ENCODE measurements around the gene PIP4K2B. TPM values are rescaled to one million over a fixed set of nuclear protein-coding genes. Genes with fewer than 3 reads are reported as not detected.

PIP4K2B gene
- total and polyA plus RNA-seq, 9 of the 15 experiments (the other 6 are each of a cell fraction or from before 2014, with no cell fraction given) = 3.7 to 29.9 (median 23.0) TPM

- no peak for FAIRE-seq
- no peak overlapping the region for H2AFZ ChIP-seq (ENCODE audit: low read depth, low read length)
These were observed 2.8 kb downstream of the PIP4K2B start for GRCh38 chr17:38796451-38797157.

DNA sequence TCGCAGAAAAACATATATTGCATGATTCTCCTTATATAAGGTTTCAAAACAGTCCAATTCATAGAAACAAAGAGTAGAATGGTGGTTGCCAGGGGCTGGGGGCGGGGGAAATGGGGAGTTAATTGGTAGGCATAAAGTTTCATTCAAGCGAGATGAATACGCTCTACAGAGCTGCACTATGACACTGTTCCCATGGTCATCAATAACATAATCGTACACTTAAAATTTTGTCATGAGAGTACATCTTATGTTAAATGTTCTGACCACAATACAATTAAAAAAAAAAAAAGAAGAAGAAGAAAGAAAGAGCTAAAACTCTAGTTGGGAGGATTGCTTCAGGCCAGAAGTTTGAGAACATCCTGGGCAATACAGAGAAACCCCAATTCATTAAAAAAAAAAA, 5.1 kb downstream of the PIP4K2B start:
- Histone ChIP-seq H3K27ac (ENCODE audit: extremely low read depth, low read depth, low read length) (no peak overlapping the region), H3K4me2 (ENCODE audit: insufficient read depth, low read length) (no peak overlapping the region), H4K20me1 (replicated peaks; ENCODE audit: control insufficient read depth, insufficient read depth, low read length) (peaks cover 10% of the 10 kb centered on the region; the same call in 1 of the 2 replicates), H3K9ac (ENCODE audit: insufficient read depth in 1 of 2, low read depth in 2 of 2, low read length in 2 of 2) (no peak overlapping the region), H3K9me1 (ENCODE audit: control insufficient read depth, insufficient read depth, low read length) (no peaks in the 10 kb centered on the region), H3K4me3 (no peak overlapping the region), H2AFZ (ENCODE audit: low read depth, low read length) (no peak overlapping the region), H3K4me1 (replicated peaks in 1 of 2; ENCODE audit: control insufficient read depth in 2 of 2, insufficient read depth in 2 of 2, low read length in 2 of 2) (peaks cover 10 to 20% of the 10 kb centered on the region in 2 experiments), H3K79me2 (ENCODE audit: control insufficient read depth, insufficient read depth, low read length) (peaks cover 47% of the 10 kb centered on the region), H3K9me3 (replicated peaks; ENCODE audit: control insufficient read depth, insufficient read depth, low read depth, low read length) (no peaks in the 10 kb centered on the region), H3K36me3 (ENCODE audit: control insufficient read depth, insufficient read depth, low read length) (peaks cover 31% of the 10 kb centered on the region), H3K27me3 (ENCODE audit: control insufficient read depth in 2 of 2, insufficient read depth in 2 of 2, low read length in 2 of 2) (no peaks in the 10 kb centered on the region)
- WGBS (ENCODE audit: insufficient coverage, low coverage, missing lambda C conversion rate) = 94% methylated on average over 5 of the region's 5 CpGs
- ChIA-PET CTCF (ENCODE audit: low intra/inter-chr PET ratio) (interaction anchor here (0.6 kb wide), 1 partner anchor 253 kb away, joined by 6 read pairs; no protein-coding TSS in a partner anchor), POLR2A (interaction anchor here (0.5 to 0.6 kb wide), 2 partner anchors 31 to 300 kb away, joined by 3 read pairs; no protein-coding TSS in a partner anchor)
- ATAC-seq (no peak), DNase-seq (ENCODE audit: extremely low read depth in 1 of 4, low spot score in 3 of 4) (no peak), FAIRE-seq (no peak)
- no peak for TF ChIP-seq ZNF445 (CRISPR knock-in tag; IDR thresholded peaks at IDR 0.05; ENCODE audit: low read depth)
- TF ChIP-seq ILK (tag; IDR thresholded peaks at IDR 0.05; ENCODE audit: borderline replicate concordance, low read depth) = no peak
- TF ChIP-seq EZH2 (IDR thresholded peaks at IDR 0.05; ENCODE audit: borderline replicate concordance, low read depth, low read length) = no peak
- no peak for TF ChIP-seq ZNF408 (CRISPR knock-in tag; IDR thresholded peaks at IDR 0.05; ENCODE audit: low read depth)
- in situ Hi-C loops (cut with MboI) = no loop called here
- intact Hi-C loops (cut with micrococcal nuclease) = no loop called here
- BruUV-seq (replicated peaks) = no TSS peak

More at GRCh38 chr17:38796451-38797157, 2.8 kb downstream of the PIP4K2B start:
- POLR2A ChIA-PET = interaction anchor here (2.5 kb wide), 1 partner anchor 8 kb away, joined by 19 read pairs; no protein-coding TSS in a partner anchor
- Histone ChIP-seq H3K27ac (ENCODE audit: extremely low read depth, low read depth, low read length) (no peak overlapping the region), H3K4me2 (ENCODE audit: insufficient read depth, low read length) (peak overlapping the region; percentile 93; the same call in 1 of the 2 replicates), H3K79me2 (ENCODE audit: control insufficient read depth, insufficient read depth, low read length) (peaks cover 42% of the 10 kb centered on the region), H3K36me3 (ENCODE audit: control insufficient read depth, insufficient read depth, low read length) (peaks cover 35% of the 10 kb centered on the region), H4K20me1 (replicated peaks; ENCODE audit: control insufficient read depth, insufficient read depth, low read length) (peaks cover 10% of the 10 kb centered on the region; the same call in 1 of the 2 replicates), H3K4me1 (replicated peaks in 1 of 2; ENCODE audit: control insufficient read depth in 2 of 2, insufficient read depth in 2 of 2, low read length in 2 of 2) (peaks cover 20% of the 10 kb centered on the region in 2 experiments), H3K9me3 (replicated peaks; ENCODE audit: control insufficient read depth, insufficient read depth, low read depth, low read length) (no peaks in the 10 kb centered on the region), H3K9ac (ENCODE audit: insufficient read depth in 1 of 2, low read depth in 2 of 2, low read length in 2 of 2) (no peak overlapping the region), H3K9me1 (ENCODE audit: control insufficient read depth, insufficient read depth, low read length) (no peaks in the 10 kb centered on the region), H3K27me3 (ENCODE audit: control insufficient read depth in 2 of 2, insufficient read depth in 2 of 2, low read length in 2 of 2) (no peaks in the 10 kb centered on the region), H3K4me3 (no peak overlapping the region)
- 51% methylated on average over 5 of the region's 5 CpGs for WGBS (ENCODE audit: insufficient coverage, low coverage, missing lambda C conversion rate)
- CTCF ChIA-PET (ENCODE audit: low intra/inter-chr PET ratio) = no interaction called here
- no peak for TF ChIP-seq ILF3 (IDR thresholded peaks at IDR 0.05; ENCODE audit: borderline replicate concordance)
- in situ Hi-C loops (cut with MboI) (no loop called here), intact Hi-C loops (cut with micrococcal nuclease) (no loop called here)
- BruUV-seq (replicated peaks) = no TSS peak
- DNase-seq (ENCODE audit: extremely low read depth in 1 of 4, low spot score in 3 of 4) (no peak), ATAC-seq (no peak)
